ENCODE results near the gene RTKN. TPM values are rescaled to one million over a fixed set of nuclear protein-coding genes. Genes with fewer than 3 reads are reported as not detected.

RTKN gene
- total and polyA plus RNA-seq, 9 of the 15 experiments (the other 6 are each of a cell fraction or from before 2014, with no cell fraction given), result 0.14 to 6.9 (median 3.6) TPM

DNA sequence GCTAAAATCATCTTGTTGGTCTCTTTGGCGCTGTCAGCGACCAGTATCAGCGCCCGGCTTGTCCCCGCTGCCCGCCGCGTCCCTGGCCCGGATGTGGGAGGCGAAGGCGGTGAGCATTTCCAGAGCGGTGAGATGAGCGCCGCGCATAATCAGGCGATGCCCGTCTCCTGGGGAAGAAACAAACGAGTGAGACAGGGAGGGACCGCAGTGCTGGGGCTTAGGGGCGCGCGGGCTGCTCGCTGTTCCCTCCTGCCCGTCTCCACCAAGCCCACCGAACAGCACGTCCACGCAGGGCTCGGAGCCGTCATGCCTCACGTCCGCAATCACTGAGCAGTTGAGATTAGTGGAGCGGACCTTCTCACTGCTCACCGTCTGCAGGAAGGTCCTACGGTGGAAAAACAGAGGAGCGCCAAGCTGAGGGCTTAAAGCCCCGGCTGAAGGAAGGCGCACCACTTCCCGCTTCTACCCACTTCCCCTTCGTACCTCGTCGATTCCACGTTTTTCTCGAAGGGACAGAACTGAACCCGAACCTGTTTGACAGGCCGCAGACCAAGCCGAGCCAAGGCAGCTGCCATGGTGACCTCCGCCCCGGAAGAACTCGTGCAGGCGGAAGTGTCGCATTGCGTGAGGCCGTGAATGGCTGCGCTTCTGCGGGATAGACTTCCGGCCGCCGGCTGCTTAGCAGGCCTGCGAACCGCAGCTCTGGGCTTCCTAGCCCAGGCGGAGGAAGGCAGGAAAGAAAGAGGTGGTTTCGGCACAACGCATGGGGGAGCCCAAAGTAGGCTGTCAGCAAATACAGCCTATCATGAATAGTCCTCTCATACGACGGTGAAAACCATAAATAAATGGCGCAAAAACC, 30.6 kb upstream of the RTKN start, which contains the start of gene MRPL53 (continued):
- TF ChIP-seq, protein P1, sequence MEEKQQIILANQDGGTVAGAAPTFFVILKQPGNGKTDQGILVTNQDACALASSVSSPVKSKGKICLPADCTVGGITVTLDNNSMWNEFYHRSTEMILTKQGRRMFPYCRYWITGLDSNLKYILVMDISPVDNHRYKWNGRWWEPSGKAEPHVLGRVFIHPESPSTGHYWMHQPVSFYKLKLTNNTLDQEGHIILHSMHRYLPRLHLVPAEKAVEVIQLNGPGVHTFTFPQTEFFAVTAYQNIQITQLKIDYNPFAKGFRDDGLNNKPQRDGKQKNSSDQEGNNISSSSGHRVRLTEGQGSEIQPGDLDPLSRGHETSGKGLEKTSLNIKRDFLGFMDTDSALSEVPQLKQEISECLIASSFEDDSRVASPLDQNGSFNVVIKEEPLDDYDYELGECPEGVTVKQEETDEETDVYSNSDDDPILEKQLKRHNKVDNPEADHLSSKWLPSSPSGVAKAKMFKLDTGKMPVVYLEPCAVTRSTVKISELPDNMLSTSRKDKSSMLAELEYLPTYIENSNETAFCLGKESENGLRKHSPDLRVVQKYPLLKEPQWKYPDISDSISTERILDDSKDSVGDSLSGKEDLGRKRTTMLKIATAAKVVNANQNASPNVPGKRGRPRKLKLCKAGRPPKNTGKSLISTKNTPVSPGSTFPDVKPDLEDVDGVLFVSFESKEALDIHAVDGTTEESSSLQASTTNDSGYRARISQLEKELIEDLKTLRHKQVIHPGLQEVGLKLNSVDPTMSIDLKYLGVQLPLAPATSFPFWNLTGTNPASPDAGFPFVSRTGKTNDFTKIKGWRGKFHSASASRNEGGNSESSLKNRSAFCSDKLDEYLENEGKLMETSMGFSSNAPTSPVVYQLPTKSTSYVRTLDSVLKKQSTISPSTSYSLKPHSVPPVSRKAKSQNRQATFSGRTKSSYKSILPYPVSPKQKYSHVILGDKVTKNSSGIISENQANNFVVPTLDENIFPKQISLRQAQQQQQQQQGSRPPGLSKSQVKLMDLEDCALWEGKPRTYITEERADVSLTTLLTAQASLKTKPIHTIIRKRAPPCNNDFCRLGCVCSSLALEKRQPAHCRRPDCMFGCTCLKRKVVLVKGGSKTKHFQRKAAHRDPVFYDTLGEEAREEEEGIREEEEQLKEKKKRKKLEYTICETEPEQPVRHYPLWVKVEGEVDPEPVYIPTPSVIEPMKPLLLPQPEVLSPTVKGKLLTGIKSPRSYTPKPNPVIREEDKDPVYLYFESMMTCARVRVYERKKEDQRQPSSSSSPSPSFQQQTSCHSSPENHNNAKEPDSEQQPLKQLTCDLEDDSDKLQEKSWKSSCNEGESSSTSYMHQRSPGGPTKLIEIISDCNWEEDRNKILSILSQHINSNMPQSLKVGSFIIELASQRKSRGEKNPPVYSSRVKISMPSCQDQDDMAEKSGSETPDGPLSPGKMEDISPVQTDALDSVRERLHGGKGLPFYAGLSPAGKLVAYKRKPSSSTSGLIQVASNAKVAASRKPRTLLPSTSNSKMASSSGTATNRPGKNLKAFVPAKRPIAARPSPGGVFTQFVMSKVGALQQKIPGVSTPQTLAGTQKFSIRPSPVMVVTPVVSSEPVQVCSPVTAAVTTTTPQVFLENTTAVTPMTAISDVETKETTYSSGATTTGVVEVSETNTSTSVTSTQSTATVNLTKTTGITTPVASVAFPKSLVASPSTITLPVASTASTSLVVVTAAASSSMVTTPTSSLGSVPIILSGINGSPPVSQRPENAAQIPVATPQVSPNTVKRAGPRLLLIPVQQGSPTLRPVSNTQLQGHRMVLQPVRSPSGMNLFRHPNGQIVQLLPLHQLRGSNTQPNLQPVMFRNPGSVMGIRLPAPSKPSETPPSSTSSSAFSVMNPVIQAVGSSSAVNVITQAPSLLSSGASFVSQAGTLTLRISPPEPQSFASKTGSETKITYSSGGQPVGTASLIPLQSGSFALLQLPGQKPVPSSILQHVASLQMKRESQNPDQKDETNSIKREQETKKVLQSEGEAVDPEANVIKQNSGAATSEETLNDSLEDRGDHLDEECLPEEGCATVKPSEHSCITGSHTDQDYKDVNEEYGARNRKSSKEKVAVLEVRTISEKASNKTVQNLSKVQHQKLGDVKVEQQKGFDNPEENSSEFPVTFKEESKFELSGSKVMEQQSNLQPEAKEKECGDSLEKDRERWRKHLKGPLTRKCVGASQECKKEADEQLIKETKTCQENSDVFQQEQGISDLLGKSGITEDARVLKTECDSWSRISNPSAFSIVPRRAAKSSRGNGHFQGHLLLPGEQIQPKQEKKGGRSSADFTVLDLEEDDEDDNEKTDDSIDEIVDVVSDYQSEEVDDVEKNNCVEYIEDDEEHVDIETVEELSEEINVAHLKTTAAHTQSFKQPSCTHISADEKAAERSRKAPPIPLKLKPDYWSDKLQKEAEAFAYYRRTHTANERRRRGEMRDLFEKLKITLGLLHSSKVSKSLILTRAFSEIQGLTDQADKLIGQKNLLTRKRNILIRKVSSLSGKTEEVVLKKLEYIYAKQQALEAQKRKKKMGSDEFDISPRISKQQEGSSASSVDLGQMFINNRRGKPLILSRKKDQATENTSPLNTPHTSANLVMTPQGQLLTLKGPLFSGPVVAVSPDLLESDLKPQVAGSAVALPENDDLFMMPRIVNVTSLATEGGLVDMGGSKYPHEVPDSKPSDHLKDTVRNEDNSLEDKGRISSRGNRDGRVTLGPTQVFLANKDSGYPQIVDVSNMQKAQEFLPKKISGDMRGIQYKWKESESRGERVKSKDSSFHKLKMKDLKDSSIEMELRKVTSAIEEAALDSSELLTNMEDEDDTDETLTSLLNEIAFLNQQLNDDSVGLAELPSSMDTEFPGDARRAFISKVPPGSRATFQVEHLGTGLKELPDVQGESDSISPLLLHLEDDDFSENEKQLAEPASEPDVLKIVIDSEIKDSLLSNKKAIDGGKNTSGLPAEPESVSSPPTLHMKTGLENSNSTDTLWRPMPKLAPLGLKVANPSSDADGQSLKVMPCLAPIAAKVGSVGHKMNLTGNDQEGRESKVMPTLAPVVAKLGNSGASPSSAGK (IDR thresholded peaks at IDR 0.05), result peak; percentile 56; the same call in 1 of the 2 replicates
- TF ChIP-seq MAZ (CRISPR knock-in tag; conservative IDR thresholded peaks at IDR 0.05 in 1 of 2, IDR thresholded peaks at IDR 0.05 in 1 of 2) (peak; percentile 73 to 88; a peak in 2 of 4 replicates), DEAF1 (CRISPR knock-in tag; IDR thresholded peaks at IDR 0.05) (0 out of 2 replicates have a peak, but pooled peaks have one; percentile 20), EGR1 (conservative IDR thresholded peaks at IDR 0.05) (0 out of 2 replicates have a peak, but pooled peaks have one; percentile 8), EP400 (IDR thresholded peaks at IDR 0.05) (peak; percentile 83), KDM2B (CRISPR knock-in tag; IDR thresholded peaks at IDR 0.05) (no peak), RAD21 (CRISPR knock-in tag; conservative IDR thresholded peaks at IDR 0.05 in 1 of 2, IDR thresholded peaks at IDR 0.05 in 1 of 2) (peak in 1 of 2 experiments; percentile 30; a peak in 1 of 4 replicates), MEIS2 (IDR thresholded peaks at IDR 0.05; ENCODE audit: partially characterized antibody) (peak; percentile 72), FOXP1 (CRISPR knock-in tag; IDR thresholded peaks at IDR 0.05) (no peak; the same call in 1 of the 2 replicates), RBFOX2 (IDR thresholded peaks at IDR 0.05; ENCODE audit: low read depth, low read length) (peak; percentile 89), ZNF778 (CRISPR knock-in tag; IDR thresholded peaks at IDR 0.05) (no peak), TAF1 (IDR thresholded peaks at IDR 0.05; ENCODE audit: control insufficient read depth, extremely low read depth, insufficient read depth, low read length, severe bottlenecking) (peak; percentile 90), KAT8 (IDR thresholded peaks at IDR 0.05; ENCODE audit: low read depth) (no peak; the same call in 1 of the 2 replicates)

All from K562 (cell line).